OCI-LY7 (cell line): Measurements from ENCODE around the gene DDAH1.

Experiments
- CTCF ChIP-seq: fragments of 200-600 bp; sonication (generic); conservative IDR thresholded peaks from 2 replicates; pipeline ENCODE4 v1.5.1; 2014; ENCODE audit warnings: mild to moderate bottlenecking, antibody characterized with exemption, low read length, moderate library complexity, mixed read lengths
- EZH2phosphoT487 ChIP-seq: fragments of 200-600 bp; sonication (generic); IDR thresholded peaks from 2 replicates; pipeline ENCODE4 v1.6.1; 2018; ENCODE audit warnings: low read depth, borderline replicate concordance, mild to moderate bottlenecking, mixed run types, antibody characterized with exemption, low read length, moderate library complexity, mixed read lengths

GRCh38 chr1:85396194-85396593 is 68.8 kb downstream of the DDAH1 start:
- TF ChIP-seq CTCF (no peak), EZH2phosphoT487 (no peak)
